Epithelial cell of proximal tubule (primary cell): ENCODE measurements around the gene MMGT1. TPM values are rescaled to one million over a fixed set of nuclear protein-coding genes. Genes with fewer than 3 reads are reported as not detected.

Experiments
- DNase-seq: peaks from one replicate; pipeline ENCODE4 v3.0.0-alpha.2; 2011; ENCODE audit warnings: low read depth
- H3K4me3 ChIP-seq: 2 replicates; pipeline ENCODE4 v1.5.1; 2011; ENCODE audit warnings: low read depth, mild to moderate bottlenecking, low read length
- total RNA-seq: library from RNA; depleted of rRNA; stranded (reverse); fragments of >200 nt; gene quantifications from 2 replicates; pipeline ENCODE4 v1.2.3, GENCODE V29; 2015
- TF ChIP-seq, protein P1 (sequence below): conservative IDR thresholded peaks from 2 replicates; pipeline ENCODE4 v1.5.1; 2012; ENCODE audit warnings: low read depth, mild to moderate bottlenecking, low read length

MMGT1 gene
- total RNA-seq, result 16.5 and 20.9 TPM in 2 replicates

DNA sequence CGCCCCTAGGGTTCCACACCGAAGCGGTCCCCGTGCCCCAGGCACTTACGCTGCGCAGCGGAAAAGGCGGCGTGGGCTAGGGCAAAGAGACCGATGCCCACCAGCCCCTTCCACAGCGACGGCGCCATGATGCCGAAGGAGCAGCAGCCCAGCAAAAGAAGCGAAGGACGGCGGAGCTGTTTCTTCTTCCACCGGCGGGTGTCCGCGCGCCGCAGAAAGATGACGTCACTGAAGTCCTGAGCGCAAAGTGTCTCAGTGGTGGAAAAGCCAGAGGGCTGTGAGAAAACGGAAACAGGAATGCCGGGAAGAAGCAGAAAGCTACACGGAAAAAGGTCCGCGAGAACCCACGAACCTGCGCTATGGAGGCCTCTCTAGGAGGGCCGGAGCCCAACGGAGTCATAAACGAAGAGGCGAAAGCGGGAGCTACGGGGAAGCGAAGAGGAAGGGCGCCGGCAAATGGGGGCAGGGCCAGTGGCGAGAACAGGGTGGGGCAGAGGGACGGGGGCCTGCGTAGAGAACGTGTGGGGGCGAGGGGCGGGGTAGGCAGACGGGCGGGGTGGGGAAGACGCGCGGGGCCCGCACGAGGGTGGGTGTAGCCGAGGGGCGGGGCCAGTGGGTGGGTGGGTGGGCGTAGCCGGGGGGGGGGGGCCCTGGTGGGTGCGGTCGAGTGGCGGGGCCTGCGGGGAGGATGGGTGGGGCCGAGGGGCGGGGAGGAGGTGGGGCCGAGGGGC, at the start of gene MMGT1:
TSS of gene MMGT1 (minus strand) at position 441 of the 731 bp plus-strand sequence. CDS start at position 128, 313 bp downstream.
- TF ChIP-seq, protein P1, sequence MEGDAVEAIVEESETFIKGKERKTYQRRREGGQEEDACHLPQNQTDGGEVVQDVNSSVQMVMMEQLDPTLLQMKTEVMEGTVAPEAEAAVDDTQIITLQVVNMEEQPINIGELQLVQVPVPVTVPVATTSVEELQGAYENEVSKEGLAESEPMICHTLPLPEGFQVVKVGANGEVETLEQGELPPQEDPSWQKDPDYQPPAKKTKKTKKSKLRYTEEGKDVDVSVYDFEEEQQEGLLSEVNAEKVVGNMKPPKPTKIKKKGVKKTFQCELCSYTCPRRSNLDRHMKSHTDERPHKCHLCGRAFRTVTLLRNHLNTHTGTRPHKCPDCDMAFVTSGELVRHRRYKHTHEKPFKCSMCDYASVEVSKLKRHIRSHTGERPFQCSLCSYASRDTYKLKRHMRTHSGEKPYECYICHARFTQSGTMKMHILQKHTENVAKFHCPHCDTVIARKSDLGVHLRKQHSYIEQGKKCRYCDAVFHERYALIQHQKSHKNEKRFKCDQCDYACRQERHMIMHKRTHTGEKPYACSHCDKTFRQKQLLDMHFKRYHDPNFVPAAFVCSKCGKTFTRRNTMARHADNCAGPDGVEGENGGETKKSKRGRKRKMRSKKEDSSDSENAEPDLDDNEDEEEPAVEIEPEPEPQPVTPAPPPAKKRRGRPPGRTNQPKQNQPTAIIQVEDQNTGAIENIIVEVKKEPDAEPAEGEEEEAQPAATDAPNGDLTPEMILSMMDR, result no peak
- peak within 1 kb of the TSS; percentile 75 for H3K4me3 ChIP-seq
- DNase-seq, result peak; percentile 42

DNA sequence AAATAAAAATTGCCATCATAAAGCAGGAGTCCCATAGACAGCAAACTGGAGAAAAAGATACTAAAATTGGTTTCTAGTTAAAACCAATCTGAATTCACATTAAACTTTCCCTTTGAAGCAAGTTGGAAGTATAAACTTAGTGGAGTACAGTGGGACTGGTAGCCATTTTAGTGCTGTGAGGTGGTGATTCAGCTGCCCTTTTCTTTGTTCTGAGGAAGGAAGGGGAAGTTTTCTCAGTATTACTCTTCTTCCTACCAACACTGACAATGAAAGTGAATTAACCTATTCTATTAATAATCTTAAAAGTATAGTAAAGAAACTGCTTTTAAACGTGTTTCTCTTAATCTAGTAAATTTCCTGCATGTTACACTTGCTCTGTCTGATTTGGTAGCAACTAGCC, 48.1 kb upstream of the MMGT1 start:
- TF ChIP-seq, protein P1, result no peak
- no peak overlapping the region for H3K4me3 ChIP-seq
- no peak for DNase-seq

DNA sequence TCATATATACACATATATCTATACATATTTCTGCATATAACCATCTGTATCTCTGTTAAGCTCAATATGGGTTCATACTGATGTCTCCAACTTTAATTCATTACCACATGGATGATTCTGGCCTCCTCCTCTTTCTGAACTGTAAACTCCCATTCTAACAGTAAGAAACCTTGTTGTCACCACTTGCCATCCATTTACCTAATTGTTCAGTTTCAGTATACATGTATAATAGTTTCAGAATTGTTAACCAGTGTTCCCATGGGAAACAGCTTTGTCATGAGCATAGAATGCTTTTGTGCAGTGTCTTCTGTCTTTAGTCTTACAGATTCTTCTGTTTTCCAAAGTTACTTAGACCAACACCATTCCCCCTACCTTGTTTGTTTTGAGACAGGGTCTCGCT, 47.4 kb upstream of the MMGT1 start:
- no peak for DNase-seq
- H3K4me3 ChIP-seq, result no peak overlapping the region
- TF ChIP-seq, protein P1, result no peak

DNA sequence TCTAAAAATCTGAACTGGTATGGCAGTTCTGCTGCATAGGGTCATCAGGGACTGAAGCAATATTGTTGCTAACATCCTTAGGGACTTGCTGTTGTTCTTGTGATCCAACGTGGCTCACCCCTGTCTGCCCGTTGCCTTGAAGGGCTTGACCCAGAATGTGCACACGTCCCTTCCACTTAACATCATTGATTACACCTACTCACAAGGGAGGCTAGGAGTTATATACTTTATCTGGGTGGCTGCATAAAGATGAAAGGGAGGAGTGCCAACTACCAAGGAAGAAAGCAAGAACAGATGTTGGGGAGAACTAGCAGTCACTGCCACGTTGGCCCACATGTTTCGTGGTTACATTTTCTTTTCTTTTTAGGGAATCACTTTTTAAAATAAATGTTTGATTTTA, 45.4 kb upstream of the MMGT1 start:
- H3K4me3 ChIP-seq, result no peak overlapping the region
- DNase-seq, result no peak
- TF ChIP-seq, protein P1, result no peak

DNA sequence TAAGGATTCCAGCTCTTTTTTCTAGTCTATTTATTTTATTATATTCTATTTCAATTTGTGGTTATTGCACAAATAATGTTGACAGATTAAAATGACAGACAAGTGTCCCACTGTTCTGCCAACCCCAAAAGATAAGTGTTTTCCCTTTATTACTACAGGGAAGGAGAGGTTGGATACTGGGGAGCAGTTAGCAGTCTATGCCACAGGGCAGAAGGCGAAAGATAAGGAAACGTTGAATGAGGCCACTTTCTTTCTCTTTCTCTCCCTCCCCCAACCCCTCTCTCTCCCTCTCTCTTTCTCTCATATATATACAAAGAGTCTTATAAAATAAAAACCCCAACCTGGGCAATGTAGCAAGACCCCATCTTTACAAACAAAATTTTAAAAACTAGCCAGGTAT, 43.1 kb upstream of the MMGT1 start:
- no peak for DNase-seq

DNA sequence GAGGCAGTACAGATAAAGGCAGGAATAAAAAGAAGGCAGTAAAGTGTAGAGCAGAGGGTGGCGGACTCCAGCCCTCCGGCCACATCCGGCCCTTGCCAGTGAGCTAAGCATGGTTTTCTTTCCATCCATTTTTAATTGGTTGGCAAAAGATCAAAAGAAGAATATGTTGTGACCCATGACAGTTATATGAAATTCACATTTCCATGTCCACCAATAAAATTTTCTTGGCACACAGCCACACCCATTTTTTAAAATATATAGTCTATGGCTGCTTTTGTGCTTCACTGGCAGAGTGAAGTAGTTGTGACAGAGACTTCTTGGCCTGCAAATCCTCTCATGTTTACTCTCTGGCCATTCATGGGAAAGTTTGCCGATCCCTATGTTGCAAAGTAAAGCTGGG, 41.2 kb upstream of the MMGT1 start:
- TF ChIP-seq, protein P1, result no peak
- H3K4me3 ChIP-seq, result no peak overlapping the region
- no peak for DNase-seq

More for the DNA sequence above, 43.1 kb upstream of the MMGT1 start:
- TF ChIP-seq, protein P1, result no peak
- no peak overlapping the region for H3K4me3 ChIP-seq

DNA sequence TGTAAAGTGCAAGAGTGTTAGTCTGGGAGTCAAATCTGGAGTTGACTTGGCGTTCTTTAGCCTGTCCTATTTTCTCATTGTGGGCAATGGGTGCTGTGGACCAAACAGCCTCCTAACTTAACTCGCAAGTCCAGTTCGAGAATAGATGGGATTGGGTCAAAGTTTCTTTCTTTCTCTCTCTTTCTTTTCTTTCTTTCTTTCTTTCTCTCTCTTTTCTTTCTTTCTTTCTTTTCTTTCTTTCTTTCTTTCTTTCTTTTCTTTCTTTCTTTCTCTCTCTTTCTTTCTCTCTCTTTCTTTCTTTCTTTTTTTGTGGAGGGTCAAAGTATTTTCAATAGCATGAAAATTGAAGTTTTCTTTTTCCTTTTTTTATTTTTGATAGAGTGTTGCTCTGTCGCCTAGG, 14.5 kb upstream of the MMGT1 start:
- H3K4me3 ChIP-seq, result no peak overlapping the region
- TF ChIP-seq, protein P1, result no peak
- DNase-seq, result no peak
